PC-3 (cell line): Measurements from ENCODE around the gene NR1D2. TPM values are rescaled to one million over a fixed set of nuclear protein-coding genes. Genes with fewer than 3 reads are reported as not detected.
"Not testable (repeated sequence)": the region's sequence is repeated elsewhere in the genome, so short reads cannot be mapped to it uniquely, and the experiment has no call there.

Experiments used
- ATAC-seq: fragments of 200-7000 bp; cut with Tn5 transposase; 2 replicates; pipeline ENCODE4 v1.9.1; 2020; ENCODE audit warnings: mild to moderate bottlenecking, moderate library complexity
- BruUV-seq: library from RNA; stranded (reverse); fragments of 400-500 nt; replicated peaks from 2 replicates; lab custom pipeline; 2021; lab: Mats Ljungman, UMichigan
- CTCF ChIA-PET: fragments of 300-600 bp; sonication (Branson Sonifier 250); formaldehyde crosslinking; loops from one replicate; lab custom pipeline; 2022; ENCODE audit warnings: antibody characterized with exemption; lab: Charles Lee
- POLR2A ChIA-PET: fragments of 300-600 bp; sonication (Branson Sonifier 250); formaldehyde crosslinking; loops from one replicate; lab custom pipeline; 2022; ENCODE audit warnings: antibody characterized with exemption; ENCODE audit not compliant: unreplicated experiment; lab: Charles Lee
- DNase-seq: peaks from one replicate; pipeline ENCODE4 v3.0.0-alpha.2; 2015
- H2AFZ ChIP-seq: fragments of 300-600 bp; sonication (generic); 2 replicates; pipeline ENCODE4 v1.6.0; 2016; ENCODE audit warnings: antibody characterized with exemption, low read length
- H3F3A ChIP-seq: fragments of 300-600 bp; sonication (generic); one replicate; pipeline ENCODE4 v1.6.0; 2017; ENCODE audit warnings: antibody characterized with exemption, low read length, control low read depth, mild to moderate bottlenecking; ENCODE audit not compliant: unreplicated experiment
- H3K27ac ChIP-seq: fragments of 300-600 bp; sonication (generic); 2 replicates; pipeline ENCODE4 v1.5.1; 2016; ENCODE audit warnings: mild to moderate bottlenecking, low read length
- H3K27me3 ChIP-seq: fragments of 300-600 bp; sonication (generic); 2 replicates; pipeline ENCODE4 v1.6.1; 2016; ENCODE audit warnings: low read length, mixed read lengths
- H3K36me3 ChIP-seq: fragments of 300-600 bp; sonication (generic); 2 replicates; pipeline ENCODE4 v1.6.1; 2016; ENCODE audit warnings: low read depth, mixed run types, low read length, mixed read lengths
- H3K4me1 ChIP-seq: fragments of 300-600 bp; sonication (generic); 2 replicates; pipeline ENCODE4 v1.5.1; 2016; ENCODE audit warnings: low read length; ENCODE audit not compliant: insufficient read depth
- H3K4me2 ChIP-seq: fragments of 300-600 bp; sonication (generic); 2 replicates; pipeline ENCODE4 v1.6.0; 2016; ENCODE audit warnings: low read length
- H3K4me3 ChIP-seq: fragments of 300-600 bp; sonication (generic); 2 replicates; pipeline ENCODE4 v1.5.1; 2016; ENCODE audit warnings: mild to moderate bottlenecking, low read length, mixed read lengths
- H3K79me2 ChIP-seq: fragments of 300-600 bp; sonication (generic); 2 replicates; pipeline ENCODE4 v1.6.1; 2017; ENCODE audit warnings: low read length, mixed read lengths
- H3K9ac ChIP-seq: fragments of 300-600 bp; sonication (generic); 2 replicates; pipeline ENCODE4 v1.6.0; 2016; ENCODE audit warnings: mild to moderate bottlenecking, low read length
- H3K9me2 ChIP-seq: fragments of 300-600 bp; sonication (generic); replicated peaks from 2 replicates; pipeline ENCODE4 v1.6.1; 2016; ENCODE audit warnings: mixed run types, low read length, mixed read lengths
- H3K9me3 ChIP-seq: fragments of 300-600 bp; sonication (generic); 2 replicates; pipeline ENCODE4 v1.6.1; 2016; ENCODE audit warnings: low read length, mixed read lengths
- H4K20me1 ChIP-seq: fragments of 300-600 bp; sonication (generic); 2 replicates; pipeline ENCODE4 v1.6.1; 2016; ENCODE audit warnings: low read length, mixed read lengths
- CTCF ChIP-seq: fragments of 300-600 bp; sonication (generic); conservative IDR thresholded peaks from 2 replicates; pipeline ENCODE4 v1.5.1; 2017; ENCODE audit warnings: antibody characterized with exemption, low read depth, mild to moderate bottlenecking, low read length
- EZH2 ChIP-seq: fragments of 300-600 bp; sonication (generic); IDR thresholded peaks from one replicate; pipeline ENCODE4 v1.6.1; 2017; ENCODE audit warnings: antibody characterized with exemption, mild to moderate bottlenecking, low read length; ENCODE audit not compliant: unreplicated experiment
- EZH2phosphoT487 ChIP-seq: fragments of 300-600 bp; sonication (generic); IDR thresholded peaks from 2 replicates; pipeline ENCODE4 v1.6.1; 2018; ENCODE audit warnings: mild to moderate bottlenecking, antibody characterized with exemption, low read length, borderline replicate concordance
- intact Hi-C: fragments of 100-400 bp; cut with micrococcal nuclease; formaldehyde crosslinking; loops from 2 replicates; pipeline ENCODE4 v1.9.0; 2023
- total RNA-seq: library from RNA; depleted of rRNA; stranded (reverse); fragments of >200 nt; gene quantifications from 2 replicates; pipeline ENCODE4 v1.2.3, GENCODE V29; 2014

The NR1D2 gene
- total RNA-seq, 1 experiment from 2014 or later: 24.7 TPM

- DNase-seq (no peak), ATAC-seq (no peak)
- Histone ChIP-seq H3K9me3 (no peaks in the 10 kb centered on the region), H3K79me2 (no peaks in the 10 kb centered on the region), H3K4me2 (no peak overlapping the region), H3K9ac (no peak overlapping the region), H3K27ac (no peak overlapping the region), H3K27me3 (no peaks in the 10 kb centered on the region), H3K4me1 (no peaks in the 10 kb centered on the region), H3K9me2 (no peaks in the 10 kb centered on the region), H4K20me1 (no peaks in the 10 kb centered on the region), H3K36me3 (no peaks in the 10 kb centered on the region), H2AFZ (no peak overlapping the region), H3F3A (no peaks in the 10 kb centered on the region), H3K4me3 (no peak overlapping the region)
- BruUV-seq: no TSS peak
- ChIA-PET CTCF (interaction anchor here (0.7 kb wide), 1 partner anchor 167 kb away, joined by 3 read pairs; no protein-coding TSS in a partner anchor), POLR2A (interaction anchor here (0.6 kb wide), 1 partner anchor 362 kb away, joined by 3 read pairs; no protein-coding TSS in a partner anchor)
- TF ChIP-seq EZH2: no peak
- intact Hi-C loops: no loop called here
Observed at GRCh38 chr3:24004171-24004938, 59.3 kb downstream of the NR1D2 start.

GRCh38 chr3:24005669-24006068, 60.6 kb downstream of the NR1D2 start:
- BruUV-seq: no TSS peak
- CTCF ChIA-PET: no interaction called here
- no peak overlapping the region for H3K9ac ChIP-seq

GRCh38 chr3:24010834-24011233, 65.7 kb downstream of the NR1D2 start:
- H3K4me3 ChIP-seq, H3K4me1 ChIP-seq, H4K20me1 ChIP-seq, BruUV-seq, H3F3A ChIP-seq, H3K79me2 ChIP-seq, H3K36me3 ChIP-seq, intact Hi-C loops, H3K27ac ChIP-seq, H3K27me3 ChIP-seq, CTCF ChIA-PET, H2AFZ ChIP-seq, ATAC-seq, POLR2A ChIA-PET, H3K9me2 ChIP-seq, H3K9ac ChIP-seq, H3K9me3 ChIP-seq, H3K4me2 ChIP-seq, DNase-seq: not testable (repeated sequence)

More at GRCh38 chr3:24005669-24006068, 60.6 kb downstream of the NR1D2 start:
- no peaks in the 10 kb centered on the region for H3K4me1 ChIP-seq
- no peaks in the 10 kb centered on the region for H3K27me3 ChIP-seq
- H4K20me1 ChIP-seq: no peaks in the 10 kb centered on the region
- POLR2A ChIA-PET: no interaction called here
- no peaks in the 10 kb centered on the region for H3K9me3 ChIP-seq
- intact Hi-C loops: no loop called here
- no peaks in the 10 kb centered on the region for H3K36me3 ChIP-seq
- DNase-seq (no peak), ATAC-seq (no peak)
- no peaks in the 10 kb centered on the region for H3K9me2 ChIP-seq
- no peak overlapping the region for H3K27ac ChIP-seq
- no peaks in the 10 kb centered on the region for H3F3A ChIP-seq
- no peak overlapping the region for H2AFZ ChIP-seq
- H3K4me3 ChIP-seq: no peak overlapping the region
- no peak for TF ChIP-seq EZH2phosphoT487
- no peak for TF ChIP-seq CTCF
- no peak for TF ChIP-seq EZH2
- no peaks in the 10 kb centered on the region for H3K79me2 ChIP-seq
- H3K4me2 ChIP-seq: no peak overlapping the region
